Testis (tissue), 3 donors: Measurements from ENCODE around the gene MAML2. TPM values are rescaled to one million over a fixed set of nuclear protein-coding genes. Genes with fewer than 3 reads are reported as not detected.

Experiments used
- DNase-seq: peaks from one replicate; pipeline ENCODE4 v3.0.0-alpha.2; 2019
- H3K27ac ChIP-seq, 2 donors: fragments of 200-600 bp; sonication (generic); one replicate each; pipeline ENCODE4 v1.5.1; 2019
- H3K27me3 ChIP-seq: fragments of 200-600 bp; sonication (generic); one replicate; pipeline ENCODE4 v1.5.1; 2019
- H3K36me3 ChIP-seq: fragments of 200-600 bp; sonication (generic); one replicate; pipeline ENCODE4 v1.5.1; 2017; ENCODE audit warnings: low read depth; ENCODE audit errors: missing control alignments
- H3K4me1 ChIP-seq: fragments of 200-600 bp; sonication (generic); one replicate; pipeline ENCODE4 v1.5.1; 2019
- H3K4me3 ChIP-seq, 2 donors: fragments of 200-600 bp; sonication (generic); one replicate each; pipeline ENCODE4 v1.5.1; 2017 to 2019
- H3K9me3 ChIP-seq: fragments of 200-600 bp; sonication (generic); one replicate; pipeline ENCODE4 v1.5.1; 2017
- POLR2A ChIP-seq: fragments of 450-650 bp; IDR thresholded peaks from one replicate; pipeline ENCODE4 v1.6.1; 2017; ENCODE audit warnings: antibody characterized with exemption, mild to moderate bottlenecking, moderate library complexity
- WGBS, 2 donors: methylation state at CpG; one replicate each; pipeline ENCODE4 v1.1.5; 2018; 5-methylcytosine and 5-hydroxymethylcytosine counted together
- intact Hi-C: fragments of 100-400 bp; cut with DNase I; formaldehyde crosslinking; loops from one replicate; pipeline ENCODE4 v1.15.1; 2023; ENCODE audit warnings: low total_unique reads
- polyA plus RNA-seq: library from polyadenylated mRNA; stranded (reverse); fragments of 350-450 nt; fragmentation: Illumina TruSeq; extraction: RNeasy Lipid Tissue Mini Kit (QIAGEN cat#74804); gene quantifications from one replicate; pipeline ENCODE4 v1.2.3, GENCODE V29; 2014; ENCODE audit warnings: low read depth, low replicate concordance; ENCODE audit not compliant: insufficient read depth
- total RNA-seq, 2 donors: library from RNA; depleted of rRNA; stranded (reverse); fragments of >200 nt; gene quantifications; one replicate each; pipeline ENCODE4 v1.2.3, GENCODE V29; 2016
- TF ChIP-seq, protein P1 (sequence below), 3 experiments: fragments of 450-650 bp in 2 of 3; fragments of 200-600 bp in 1 of 3; sonication (generic) in 1 of 3; IDR thresholded peaks; one replicate each; pipeline ENCODE4 v1.5.1; 2016 to 2019; ENCODE audit warnings: antibody characterized with exemption in 3 of 3, mild to moderate bottlenecking in 2 of 3, moderate library complexity in 1 of 3

MAML2 gene
- total and polyA plus RNA-seq, 3 donors from 2014 or later = 5.1 to 23.6 (median 17.6) TPM

DNA sequence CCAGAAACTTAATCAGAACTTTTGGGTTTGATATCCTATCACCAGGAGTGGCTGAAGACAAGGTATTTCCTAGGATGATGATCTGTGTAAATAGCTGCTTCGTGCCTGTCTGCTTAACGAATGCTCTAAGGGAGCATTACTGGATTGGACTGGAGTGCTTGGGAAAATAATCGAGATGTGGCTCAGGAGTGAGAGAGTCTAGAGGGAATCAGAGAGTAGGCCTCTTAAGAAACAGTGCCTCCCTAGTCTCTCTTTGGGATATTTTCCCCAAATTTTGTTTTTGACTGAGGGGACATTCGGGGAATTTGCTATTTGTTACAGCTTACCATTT lies 2.5 kb downstream of the MAML2 start:
- peak overlapping the region; percentile 84 to 86 for H3K27ac ChIP-seq
- 64 to 66% methylated on average over 4 of the region's 4 CpGs for WGBS, 2 donors
- H3K9me3 ChIP-seq = no peaks in the 10 kb centered on the region
- intact Hi-C loops = loop anchor here (10.0 kb wide), 1 partner anchor 286 kb away; no protein-coding TSS in a partner anchor
- H3K27me3 ChIP-seq = no peaks in the 10 kb centered on the region
- TF ChIP-seq, protein P1, sequence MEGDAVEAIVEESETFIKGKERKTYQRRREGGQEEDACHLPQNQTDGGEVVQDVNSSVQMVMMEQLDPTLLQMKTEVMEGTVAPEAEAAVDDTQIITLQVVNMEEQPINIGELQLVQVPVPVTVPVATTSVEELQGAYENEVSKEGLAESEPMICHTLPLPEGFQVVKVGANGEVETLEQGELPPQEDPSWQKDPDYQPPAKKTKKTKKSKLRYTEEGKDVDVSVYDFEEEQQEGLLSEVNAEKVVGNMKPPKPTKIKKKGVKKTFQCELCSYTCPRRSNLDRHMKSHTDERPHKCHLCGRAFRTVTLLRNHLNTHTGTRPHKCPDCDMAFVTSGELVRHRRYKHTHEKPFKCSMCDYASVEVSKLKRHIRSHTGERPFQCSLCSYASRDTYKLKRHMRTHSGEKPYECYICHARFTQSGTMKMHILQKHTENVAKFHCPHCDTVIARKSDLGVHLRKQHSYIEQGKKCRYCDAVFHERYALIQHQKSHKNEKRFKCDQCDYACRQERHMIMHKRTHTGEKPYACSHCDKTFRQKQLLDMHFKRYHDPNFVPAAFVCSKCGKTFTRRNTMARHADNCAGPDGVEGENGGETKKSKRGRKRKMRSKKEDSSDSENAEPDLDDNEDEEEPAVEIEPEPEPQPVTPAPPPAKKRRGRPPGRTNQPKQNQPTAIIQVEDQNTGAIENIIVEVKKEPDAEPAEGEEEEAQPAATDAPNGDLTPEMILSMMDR (IDR thresholded peaks at IDR 0.05) = no peak
- TF ChIP-seq POLR2A = no peak
- peaks cover 38% of the 10 kb centered on the region for H3K4me1 ChIP-seq
- H3K4me3 ChIP-seq = no peak overlapping the region
- no peak for DNase-seq
- H3K36me3 ChIP-seq = no peaks in the 10 kb centered on the region

DNA sequence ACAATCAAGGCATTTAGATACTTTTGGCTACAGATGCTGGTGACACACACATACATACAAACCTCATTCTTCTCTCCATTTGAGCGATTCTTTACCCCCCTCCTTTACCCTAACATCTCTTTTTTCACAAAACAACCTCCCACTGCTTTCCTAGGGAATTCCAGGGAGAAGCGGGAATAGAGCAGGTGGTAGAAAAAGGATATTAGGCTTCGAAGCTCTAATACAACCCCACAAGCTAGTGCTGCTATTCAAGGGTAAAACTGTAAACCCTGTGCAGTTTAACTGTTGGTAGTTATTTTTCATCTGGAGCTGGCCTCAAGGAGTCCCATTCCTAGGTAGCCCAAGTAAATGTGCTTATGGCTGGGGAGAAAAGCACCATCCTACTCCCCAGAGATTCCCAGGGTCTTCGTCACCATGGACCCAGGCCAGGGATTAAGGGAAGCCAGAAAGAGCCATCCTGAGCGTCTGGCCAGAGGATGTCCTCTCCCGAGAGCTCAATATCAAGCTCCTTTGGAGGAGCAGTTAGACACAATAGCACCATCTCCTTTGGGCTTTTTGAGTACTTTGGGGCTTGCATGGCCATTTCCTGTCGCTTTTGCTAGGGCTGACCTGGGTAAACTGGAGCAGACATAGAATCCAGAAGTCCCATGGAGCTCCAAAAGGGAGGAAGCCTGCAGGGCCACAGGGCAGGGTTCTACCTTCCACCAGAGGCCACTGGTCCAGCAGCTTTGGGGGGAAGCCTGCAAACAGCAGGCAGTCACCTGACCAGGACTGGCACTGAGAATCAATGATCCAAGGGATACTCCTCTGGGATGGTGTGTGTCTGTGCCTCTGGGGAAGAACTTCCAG lies 3.1 kb downstream of the MAML2 start:
- no peak for TF ChIP-seq POLR2A
- TF ChIP-seq, protein P1 (IDR thresholded peaks at IDR 0.05) = no peak
- peak overlapping the region; percentile 84 to 86 for H3K27ac ChIP-seq
- WGBS, 2 donors = 62 to 69% methylated on average over 4 to 7 of the region's 7 CpGs
- H3K27me3 ChIP-seq = no peaks in the 10 kb centered on the region
- no peak for DNase-seq
- peaks cover 38% of the 10 kb centered on the region for H3K4me1 ChIP-seq
- H3K4me3 ChIP-seq = peak overlapping the region in 1 of 2 donors; percentile 15
- no peaks in the 10 kb centered on the region for H3K36me3 ChIP-seq
- intact Hi-C loops = loop anchor here (10.0 kb wide), 1 partner anchor 285 kb away; no protein-coding TSS in a partner anchor
- no peaks in the 10 kb centered on the region for H3K9me3 ChIP-seq

DNA sequence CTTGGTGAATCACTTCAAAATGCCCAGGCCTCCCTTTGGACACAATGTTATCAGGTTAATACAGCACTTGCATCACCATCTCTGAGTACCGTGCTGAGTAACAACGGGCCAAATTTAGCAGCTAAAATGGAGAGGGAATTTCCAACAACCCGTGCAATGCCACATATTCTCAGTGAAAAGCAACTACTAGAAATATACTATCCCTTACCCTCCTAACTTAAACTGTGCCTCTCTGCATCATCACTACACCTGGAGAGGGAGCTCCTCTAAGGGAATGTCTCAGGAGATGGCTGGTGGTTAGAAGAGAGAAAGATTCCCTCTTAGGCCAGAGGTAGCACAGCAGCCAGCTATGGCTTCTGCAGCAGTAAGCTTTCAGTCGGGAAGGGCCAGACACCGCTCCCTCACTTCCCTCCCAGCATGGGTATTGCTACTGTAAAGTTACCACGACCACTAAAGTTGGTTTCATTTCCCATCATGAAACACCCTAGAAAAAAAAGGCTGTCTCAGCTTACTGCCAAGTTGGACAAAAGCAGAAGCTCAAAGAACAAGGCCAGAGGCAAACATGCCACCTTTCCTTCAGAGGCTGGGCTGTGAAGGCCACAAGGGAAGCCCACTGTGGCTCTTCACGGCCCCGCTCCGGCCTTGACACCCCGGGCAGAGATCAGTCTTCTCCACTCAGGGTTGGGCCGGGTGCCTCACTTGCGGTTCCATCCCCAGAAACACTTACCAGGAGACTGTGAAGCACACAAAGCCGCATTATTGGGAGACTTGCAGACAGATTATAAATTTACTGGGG lies 3.9 kb downstream of the MAML2 start:
- H3K4me1 ChIP-seq = peaks cover 38% of the 10 kb centered on the region

DNA sequence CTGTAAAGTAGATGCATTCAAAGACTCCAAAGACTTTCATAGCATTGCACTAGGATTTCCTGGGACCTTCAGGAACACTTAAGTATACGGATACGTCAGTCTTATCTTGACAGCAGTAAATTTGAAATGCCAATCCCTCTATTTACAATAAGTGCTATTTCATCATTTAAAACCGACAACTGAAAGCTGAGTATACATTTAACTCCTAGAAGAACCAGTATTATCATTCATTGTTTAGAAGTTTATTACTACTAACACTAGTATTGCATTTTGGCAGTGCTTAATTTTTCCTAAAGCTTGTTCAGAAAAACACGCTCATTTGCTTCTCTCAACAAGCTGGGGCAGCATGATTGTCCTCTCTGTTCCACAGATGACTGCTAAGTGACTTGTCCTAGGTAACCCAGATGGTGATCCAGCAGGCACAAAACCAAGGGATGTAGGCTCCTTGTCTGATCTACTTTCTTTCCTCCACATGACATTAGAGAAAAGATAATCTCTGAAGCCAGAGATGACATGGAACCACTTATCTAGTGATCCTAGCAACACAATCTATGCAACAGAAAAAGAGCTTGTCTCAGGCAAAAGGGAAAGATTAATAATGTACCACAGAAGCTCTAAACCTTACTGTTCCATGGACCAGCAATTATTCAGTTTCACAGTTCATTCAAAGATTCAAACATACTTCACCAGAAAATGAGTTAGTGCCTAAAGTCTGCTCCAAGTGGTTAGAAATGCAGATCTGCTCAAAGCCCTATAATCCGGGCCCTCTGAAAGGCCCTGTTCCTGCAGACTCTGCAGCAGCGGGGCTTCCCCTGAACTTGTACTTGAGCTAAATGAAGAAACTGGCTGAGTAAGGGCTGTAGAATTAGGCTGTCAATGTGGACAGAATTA lies 5.2 kb downstream of the MAML2 start:
- H3K36me3 ChIP-seq = no peaks in the 10 kb centered on the region
- peaks cover 45% of the 10 kb centered on the region for H3K4me1 ChIP-seq
- H3K27ac ChIP-seq = peak overlapping the region in 1 of 2 donors; percentile 14
- no peaks in the 10 kb centered on the region for H3K27me3 ChIP-seq
- no peaks in the 10 kb centered on the region for H3K9me3 ChIP-seq
- 62 to 69% methylated on average over 6 of the region's 6 CpGs for WGBS, 2 donors
- TF ChIP-seq, protein P1 (IDR thresholded peaks at IDR 0.05) = no peak
- TF ChIP-seq POLR2A = no peak
- intact Hi-C loops = no loop called here
- H3K4me3 ChIP-seq = no peak overlapping the region
- no peak for DNase-seq

More for the DNA sequence above, 3.9 kb downstream of the MAML2 start:
- TF ChIP-seq, protein P1 (IDR thresholded peaks at IDR 0.05) = no peak
- no peak for TF ChIP-seq POLR2A
- Histone ChIP-seq H3K36me3 (no peaks in the 10 kb centered on the region), H3K27ac (peak overlapping the region; percentile 84 to 86), H3K27me3 (no peaks in the 10 kb centered on the region), H3K4me3 (peak overlapping the region in 1 of 2 donors; percentile 15), H3K9me3 (no peaks in the 10 kb centered on the region)
- 24 to 53% methylated on average over 13 of the region's 13 CpGs for WGBS, 2 donors
- DNase-seq = peak; percentile 68
- intact Hi-C loops = no loop called here
